Activated CD4-positive, CD25-positive, alpha-beta regulatory T cell treated with anti-CD3 and anti-CD28 coated beads, Interleukin-2, amount 50 U/mL, for 24 hours (primary cell): ENCODE data around the gene SSR4.

Experiments
- ATAC-seq, 2 donors: fragments of 150-1000 bp; cut with Tn5 transposase; one replicate each; pipeline ENCODE4 v1.10.0; 2021; ENCODE audit warnings: mild to moderate bottlenecking in 1 of 2, moderate library complexity in 1 of 2

Gene SSR4

DNA sequence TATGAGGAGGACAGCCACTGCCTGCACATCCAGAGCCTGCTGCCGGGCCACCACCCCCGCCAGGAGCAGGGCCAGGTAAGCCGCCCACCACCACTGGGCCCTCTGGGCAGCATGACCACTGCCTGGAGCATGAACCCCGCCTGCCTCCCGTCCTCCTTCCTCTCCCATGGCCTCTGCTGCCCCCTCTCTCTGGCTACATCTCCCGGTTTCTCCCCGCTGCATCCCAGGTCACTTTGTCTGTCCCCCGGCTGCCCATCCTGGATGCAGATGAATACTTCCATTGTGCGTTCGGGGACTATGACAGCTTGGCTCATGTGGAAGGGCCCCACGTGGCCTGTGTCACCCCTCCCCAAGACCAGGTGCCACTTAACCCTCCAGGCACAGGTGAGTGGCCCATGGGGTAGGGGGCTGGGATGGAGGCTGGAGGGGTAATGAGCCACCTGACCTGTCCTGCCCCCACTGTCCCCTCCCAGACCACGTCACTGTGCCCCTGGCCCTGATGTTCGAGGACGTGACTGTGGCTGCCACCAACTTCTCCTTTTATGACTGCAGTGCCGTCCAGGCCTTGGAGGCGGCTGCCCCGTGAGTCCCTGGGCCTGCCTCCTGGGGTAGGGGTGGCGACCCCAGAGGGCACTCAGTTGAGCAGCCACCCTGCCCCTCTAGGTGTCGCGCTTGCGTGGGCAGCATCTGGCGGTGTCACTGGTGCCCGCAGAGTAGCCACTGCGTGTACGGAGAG, 24.4 kb upstream of the SSR4 start:
- ATAC-seq, result no peak

DNA sequence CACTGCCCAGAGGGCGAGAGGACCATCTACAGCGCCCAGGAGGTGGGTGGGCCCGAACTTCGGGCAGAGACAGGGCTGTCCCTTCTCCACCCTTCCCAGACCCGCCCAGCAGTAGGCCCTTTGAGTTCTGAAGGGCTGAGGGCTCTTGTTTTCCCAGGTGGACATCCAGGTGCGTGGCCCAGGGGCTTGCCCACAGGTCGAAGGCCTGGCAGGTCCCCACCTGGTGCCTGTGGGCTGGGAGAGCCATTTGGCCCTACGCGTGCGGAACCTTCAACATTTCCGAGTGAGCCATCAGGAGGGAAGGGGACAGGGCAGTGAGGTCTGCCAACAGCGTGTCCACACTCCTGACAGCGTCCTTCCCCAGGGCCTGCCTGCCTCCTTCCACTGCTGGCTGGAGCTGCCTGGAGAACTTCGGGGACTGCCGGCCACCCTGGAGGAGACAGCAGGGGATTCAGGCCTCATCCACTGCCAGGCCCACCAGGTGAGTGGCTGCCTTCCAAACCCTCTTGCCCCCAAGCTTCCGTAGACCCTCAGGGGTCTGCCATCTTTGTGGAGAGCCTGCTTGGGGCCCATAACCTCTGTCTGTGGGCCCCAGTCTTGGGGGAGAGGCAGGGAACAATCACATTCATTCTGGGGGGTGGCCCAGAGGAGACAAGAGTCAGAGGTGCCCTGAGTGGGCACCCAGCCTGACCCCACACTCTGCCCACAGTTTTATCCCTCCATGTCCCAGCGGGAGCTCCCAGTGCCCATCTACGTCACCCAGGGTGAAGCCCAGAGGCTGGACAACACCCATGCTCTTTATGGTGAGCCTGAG, 23.7 kb upstream of the SSR4 start:
- ATAC-seq, result no peak

DNA sequence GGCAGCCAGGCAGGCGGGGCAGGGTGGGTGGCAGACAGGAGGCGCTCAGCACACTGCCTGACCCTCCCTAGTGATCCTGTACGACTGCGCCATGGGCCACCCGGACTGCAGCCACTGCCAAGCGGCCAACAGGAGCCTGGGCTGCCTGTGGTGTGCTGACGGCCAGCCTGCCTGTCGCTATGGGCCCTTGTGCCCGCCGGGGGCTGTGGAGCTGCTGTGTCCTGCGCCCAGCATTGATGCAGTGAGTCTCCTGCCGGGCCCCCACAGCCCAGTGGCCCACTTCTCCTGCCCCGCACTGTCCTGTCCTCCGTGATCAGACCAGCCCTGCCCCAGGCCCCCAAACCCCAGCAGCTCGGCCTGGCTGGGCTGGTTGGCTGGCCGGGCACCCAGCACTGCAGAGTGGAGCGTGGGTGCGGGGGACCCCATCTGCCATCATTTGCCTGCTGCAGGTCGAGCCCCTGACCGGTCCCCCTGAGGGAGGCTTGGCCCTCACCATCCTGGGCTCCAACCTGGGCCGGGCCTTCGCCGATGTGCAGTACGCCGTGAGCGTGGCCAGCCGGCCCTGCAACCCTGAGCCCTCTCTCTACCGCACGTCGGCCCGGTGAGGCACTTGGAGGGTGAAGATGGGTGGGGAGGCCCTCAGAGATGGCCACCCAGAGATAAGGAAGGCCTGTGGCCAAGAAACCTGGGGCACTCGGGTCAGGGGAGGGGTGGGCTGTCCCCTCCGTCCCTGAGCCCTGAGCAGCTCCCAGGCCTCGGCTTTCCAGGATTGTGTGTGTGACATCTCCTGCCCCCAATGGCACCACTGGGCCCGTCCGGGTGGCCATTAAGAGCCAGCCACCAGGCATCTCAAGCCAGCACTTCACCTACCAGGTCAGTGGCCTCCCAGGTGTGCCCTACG, 22.8 kb upstream of the SSR4 start:
- no peak for ATAC-seq

DNA sequence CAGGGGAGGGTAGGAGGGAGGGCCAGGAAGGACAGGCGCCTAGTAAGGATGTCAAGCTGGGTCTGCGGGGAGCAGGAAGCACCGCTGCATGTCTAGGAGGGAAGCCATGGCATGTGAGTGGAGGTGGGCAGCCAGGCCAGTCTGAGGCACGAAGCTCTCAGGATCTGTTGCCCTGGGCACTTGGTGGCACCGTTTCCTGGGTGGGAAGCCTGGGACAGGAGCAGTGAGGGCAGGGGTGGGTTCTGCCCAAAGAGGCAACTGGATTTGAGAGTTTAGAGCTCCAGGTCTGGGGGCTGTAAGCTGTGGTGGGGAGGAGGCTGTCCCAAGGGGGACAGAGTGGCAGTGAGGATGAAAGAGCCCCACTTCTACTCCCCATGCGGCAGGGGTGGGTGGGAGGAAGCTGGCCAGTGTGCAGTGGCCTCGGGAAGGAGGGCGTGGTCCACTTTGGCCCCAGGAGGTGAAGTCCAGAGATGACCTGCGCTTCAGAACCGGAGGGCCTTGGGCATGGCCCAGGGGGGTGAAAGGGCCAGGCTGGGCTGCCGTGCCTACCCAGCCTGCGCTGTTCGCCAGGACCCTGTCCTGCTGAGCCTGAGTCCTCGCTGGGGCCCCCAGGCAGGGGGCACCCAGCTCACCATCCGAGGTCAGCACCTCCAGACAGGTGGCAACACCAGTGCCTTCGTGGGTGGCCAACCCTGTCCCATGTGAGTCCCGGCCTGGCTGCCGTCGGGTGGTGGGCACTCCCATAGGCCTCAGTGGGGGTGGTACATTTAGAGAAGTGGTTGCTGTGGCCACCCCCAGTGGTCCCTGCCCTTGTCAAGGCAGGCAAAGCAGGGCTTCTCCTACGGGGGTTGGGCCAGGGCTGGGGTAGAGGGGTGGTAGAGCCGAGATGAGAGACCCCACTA, 21.9 kb upstream of the SSR4 start:
- no peak for ATAC-seq

DNA sequence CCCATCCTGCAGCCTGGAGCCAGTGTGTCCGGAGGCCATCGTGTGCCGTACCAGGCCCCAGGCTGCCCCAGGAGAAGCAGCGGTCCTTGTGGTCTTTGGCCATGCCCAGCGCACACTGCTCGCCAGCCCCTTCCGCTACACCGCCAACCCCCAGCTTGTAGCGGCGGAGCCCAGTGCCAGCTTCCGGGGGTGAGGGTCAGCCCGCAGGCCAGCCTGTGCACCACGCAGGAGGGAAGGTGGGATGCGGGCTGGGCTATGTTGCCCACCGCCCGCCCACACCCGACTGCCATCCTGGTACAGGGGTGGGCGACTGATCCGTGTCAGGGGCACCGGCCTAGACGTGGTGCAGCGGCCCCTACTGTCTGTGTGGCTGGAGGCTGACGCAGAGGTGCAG, 21.3 kb upstream of the SSR4 start:
- ATAC-seq, result no peak

DNA sequence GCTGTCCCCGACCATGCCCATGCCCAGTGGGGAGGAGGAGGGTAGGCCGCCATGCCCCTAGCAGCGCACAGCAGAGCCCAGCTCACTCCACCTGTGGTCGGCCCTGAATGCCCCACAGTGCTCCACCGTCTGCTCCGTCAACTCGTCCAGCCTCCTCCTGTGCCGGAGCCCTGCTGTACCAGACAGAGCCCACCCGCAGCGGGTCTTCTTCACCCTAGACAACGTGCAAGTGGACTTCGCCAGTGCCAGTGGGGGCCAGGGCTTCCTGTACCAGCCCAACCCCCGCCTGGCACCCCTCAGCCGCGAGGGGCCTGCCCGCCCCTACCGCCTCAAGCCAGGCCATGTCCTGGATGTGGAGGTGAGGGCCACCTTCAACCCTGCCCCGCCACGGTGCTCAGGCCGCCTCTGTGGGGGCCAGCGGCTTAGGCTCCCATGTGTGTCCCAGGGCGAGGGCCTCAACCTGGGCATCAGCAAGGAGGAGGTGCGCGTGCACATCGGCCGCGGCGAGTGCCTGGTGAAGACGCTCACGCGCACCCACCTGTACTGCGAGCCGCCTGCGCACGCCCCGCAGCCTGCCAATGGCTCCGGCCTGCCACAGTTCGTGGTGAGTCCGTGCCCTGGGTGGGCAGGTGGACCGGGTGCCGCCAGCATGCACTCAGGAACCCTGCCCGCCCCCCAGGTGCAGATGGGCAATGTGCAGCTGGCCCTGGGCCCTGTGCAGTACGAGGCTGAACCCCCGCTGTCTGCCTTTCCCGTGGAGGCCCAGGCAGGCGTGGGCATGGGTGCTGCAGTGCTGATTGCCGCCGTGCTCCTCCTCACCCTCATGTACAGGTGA, 20.5 kb upstream of the SSR4 start:
- ATAC-seq, result no peak

DNA sequence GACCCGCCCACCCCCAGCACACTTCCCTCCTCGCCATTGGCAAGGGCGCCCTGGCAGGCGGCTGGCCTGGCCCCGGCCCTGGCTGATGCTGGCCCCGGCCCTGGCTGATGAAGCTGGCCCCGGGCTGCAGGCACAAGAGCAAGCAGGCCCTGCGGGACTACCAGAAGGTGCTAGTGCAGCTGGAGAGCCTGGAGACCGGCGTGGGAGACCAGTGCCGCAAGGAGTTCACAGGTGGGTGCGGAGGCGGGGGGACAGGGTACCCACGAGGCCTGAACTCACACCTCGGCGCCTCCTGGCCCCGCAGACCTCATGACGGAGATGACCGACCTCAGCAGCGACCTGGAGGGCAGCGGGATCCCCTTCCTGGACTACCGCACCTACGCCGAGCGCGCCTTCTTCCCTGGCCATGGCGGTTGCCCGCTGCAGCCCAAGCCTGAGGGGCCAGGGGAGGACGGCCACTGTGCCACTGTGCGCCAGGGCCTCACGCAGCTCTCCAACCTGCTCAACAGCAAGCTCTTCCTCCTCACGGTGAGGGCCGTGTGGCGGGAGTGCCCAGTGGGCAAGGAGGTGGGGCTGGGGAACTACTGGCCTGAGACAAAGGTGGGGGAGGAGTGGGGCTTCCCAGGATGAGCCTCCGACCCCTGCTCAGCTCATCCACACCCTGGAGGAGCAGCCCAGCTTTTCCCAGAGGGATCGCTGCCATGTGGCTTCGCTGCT, 19.7 kb upstream of the SSR4 start:
- no peak for ATAC-seq

DNA sequence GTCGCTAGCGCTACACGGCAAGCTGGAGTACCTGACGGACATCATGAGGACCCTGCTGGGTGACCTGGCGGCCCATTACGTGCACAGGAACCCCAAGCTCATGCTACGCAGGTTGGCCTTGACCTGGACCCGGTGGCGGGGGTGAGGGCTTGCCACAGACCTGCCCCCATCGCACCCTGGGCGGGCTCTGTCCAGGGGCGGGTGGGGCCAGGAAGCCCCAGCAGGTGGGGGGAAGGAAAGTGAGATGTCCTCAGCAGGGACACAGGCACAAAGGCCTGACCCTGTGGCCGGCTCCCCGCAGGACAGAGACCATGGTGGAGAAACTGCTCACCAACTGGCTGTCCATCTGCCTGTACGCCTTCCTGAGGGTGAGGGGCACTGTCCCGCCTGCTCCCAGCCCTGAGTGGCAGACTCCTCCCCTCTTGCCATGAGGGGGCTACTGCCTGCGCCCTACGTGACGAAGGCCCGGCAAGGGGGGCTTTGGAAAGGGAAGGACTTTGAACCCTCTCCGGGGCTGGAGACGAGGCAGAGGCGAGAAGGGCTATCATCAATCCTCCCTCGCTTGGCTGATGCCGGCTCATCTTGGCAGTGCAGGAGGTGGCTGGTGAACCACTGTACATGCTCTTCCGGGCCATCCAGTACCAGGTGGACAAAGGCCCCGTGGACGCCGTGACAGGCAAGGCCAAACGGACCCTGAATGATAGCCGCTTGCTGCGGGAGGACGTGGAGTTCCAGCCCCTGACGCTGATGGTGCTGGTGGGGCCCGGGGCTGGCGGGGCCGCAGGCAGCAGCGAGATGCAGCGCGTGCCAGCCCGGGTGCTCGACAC, 19.0 kb upstream of the SSR4 start:
- no peak for ATAC-seq

DNA sequence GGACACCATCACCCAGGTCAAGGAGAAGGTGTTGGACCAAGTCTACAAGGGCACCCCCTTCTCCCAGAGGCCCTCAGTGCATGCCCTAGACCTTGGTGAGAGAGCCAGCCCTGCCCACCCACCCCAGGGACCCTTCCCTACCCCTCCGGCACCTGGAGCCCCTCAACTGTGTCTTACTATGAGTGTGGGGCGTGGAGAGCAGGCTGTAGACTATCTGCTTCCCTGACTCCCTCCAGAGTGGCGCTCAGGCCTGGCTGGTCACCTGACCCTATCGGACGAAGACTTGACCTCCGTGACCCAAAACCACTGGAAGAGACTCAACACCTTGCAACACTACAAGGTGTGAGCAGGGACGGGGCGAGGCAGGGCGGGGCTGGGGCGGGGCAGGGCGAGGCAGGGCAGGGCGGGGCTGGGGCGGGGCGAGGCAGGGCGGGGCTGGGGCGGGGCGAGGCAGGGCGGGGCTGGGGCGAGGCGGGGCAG, 18.3 kb upstream of the SSR4 start:
- no peak for ATAC-seq

DNA sequence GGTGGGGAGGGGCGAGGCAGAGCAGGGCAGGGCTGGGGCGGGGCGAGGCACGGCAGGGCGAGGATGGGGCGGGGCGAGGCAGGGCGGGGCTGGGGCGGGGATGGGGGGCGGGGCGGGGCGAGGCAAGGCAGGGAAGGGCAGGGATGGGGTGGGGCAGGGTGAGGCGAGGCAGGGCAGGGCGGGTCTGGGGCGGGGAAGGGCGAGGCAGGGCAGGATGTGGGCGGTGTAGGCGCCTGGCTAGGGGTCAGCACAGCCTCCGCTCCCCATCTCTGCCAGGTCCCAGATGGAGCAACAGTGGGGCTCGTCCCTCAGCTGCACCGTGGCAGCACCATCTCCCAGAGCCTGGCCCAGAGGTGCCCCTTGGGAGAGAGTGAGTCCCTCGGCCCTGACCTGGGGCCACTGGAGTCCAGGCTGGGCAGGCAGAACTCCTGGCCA, 17.8 kb upstream of the SSR4 start:
- no peak for ATAC-seq

DNA sequence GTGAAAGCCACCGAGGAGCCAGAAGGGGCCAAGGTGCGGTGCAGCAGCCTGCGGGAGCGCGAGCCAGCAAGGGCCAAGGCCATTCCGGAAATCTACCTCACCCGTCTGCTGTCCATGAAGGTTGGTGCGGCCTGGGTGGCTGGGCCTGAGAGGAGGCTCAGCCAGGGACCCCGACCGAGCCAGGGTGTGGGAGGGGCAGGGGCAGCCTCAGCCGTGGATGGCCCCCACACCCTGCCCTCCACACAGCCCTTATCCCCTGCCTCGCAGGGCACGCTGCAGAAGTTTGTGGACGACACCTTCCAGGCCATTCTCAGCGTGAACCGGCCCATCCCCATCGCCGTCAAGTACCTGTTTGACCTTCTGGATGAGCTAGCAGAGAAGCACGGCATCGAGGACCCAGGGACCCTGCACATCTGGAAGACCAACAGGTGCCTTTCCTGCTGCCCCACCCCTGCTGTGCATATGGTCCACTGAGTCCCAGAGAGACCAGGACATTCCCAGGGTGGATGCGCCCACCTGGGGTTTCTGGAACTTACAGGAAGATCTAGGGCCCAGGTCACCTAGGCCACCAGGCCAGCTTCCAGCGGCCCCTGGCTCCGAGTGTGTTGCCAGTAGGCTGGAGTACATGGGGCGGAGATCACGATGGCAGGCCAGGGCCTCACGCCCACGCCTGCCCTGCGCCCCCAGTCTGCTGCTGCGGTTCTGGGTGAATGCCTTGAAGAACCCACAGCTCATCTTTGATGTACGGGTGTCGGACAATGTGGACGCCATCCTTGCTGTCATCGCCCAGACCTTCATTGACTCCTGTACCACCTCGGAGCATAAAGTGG, 17.0 kb upstream of the SSR4 start:
- ATAC-seq, result no peak

DNA sequence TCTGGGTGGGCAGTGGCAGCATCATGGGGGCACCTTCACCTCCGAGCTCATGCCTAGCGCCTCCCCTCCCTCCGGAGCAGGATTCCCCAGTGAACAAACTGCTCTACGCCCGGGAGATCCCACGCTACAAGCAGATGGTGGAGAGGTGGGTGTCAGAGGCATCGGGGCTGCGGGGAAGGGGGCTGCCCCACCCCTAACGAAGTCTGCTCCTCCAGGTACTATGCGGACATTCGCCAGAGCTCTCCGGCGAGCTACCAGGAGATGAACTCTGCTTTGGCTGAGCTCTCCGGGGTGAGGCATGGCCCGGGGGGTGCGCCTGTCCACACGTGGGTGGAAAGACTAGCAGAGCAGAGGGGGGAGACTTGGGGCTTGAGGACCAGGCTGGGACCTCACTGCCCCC, 16.3 kb upstream of the SSR4 start:
- no peak for ATAC-seq

DNA sequence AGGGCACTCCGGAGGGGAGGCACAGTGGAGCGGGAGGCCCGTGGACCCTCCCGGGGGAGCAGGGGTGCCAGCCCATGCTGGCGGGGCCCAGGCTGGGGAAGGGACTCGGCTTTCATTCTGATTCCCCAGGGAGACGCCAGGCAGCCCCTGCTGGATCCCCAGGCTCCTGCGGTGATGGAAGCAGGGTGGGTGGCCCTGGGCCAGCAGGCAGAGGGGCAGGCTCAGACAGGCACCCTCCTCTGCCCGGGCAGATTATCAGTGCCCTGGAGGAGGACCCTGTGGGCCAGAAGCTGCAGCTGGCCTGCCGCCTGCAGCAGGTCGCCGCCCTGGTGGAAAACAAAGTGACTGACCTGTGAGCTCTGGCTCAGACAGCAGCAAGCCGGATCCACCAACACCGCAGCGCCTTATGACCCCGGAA, 15.8 kb upstream of the SSR4 start:
- peak in 1 of 2 donors; percentile 17 for ATAC-seq

DNA sequence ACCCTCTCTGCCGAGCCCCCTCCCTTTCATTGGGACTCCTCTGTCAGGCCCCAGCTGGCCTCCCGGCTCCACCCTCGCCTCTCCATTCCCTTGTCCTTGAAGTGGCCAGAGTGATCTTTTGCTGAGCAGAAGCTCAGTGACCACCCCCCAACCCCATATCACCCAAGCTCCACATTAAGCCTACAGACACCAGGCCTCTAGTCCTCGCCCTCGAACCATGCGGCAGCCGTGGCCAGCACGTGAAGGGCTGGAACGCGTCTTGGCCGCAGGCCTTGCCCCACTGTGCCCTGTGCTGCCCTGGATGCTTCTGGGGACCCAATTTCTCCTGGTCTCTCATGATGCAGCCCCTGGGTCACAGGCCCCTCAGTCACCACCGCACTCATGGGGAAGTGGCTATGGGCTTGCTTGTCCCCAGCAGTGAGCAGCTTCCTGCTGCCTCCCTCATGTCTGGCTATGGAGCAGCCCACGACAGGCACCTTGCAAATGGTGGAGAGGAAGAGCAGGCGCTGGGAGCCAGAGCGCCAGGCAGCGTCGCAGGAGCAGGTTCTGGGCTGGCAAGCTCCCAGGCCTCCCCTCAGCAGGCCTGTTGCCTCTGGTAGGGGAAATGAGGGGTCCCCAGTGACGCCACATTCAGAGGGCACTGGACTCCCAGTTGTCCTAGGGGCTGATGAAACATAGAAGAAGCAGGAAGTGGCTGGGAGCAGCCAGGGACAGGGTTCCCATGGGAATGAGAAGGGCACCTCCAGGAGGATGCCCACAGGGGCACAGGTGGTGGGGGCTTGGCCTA, 14.4 kb upstream of the SSR4 start:
- ATAC-seq, result no peak

DNA sequence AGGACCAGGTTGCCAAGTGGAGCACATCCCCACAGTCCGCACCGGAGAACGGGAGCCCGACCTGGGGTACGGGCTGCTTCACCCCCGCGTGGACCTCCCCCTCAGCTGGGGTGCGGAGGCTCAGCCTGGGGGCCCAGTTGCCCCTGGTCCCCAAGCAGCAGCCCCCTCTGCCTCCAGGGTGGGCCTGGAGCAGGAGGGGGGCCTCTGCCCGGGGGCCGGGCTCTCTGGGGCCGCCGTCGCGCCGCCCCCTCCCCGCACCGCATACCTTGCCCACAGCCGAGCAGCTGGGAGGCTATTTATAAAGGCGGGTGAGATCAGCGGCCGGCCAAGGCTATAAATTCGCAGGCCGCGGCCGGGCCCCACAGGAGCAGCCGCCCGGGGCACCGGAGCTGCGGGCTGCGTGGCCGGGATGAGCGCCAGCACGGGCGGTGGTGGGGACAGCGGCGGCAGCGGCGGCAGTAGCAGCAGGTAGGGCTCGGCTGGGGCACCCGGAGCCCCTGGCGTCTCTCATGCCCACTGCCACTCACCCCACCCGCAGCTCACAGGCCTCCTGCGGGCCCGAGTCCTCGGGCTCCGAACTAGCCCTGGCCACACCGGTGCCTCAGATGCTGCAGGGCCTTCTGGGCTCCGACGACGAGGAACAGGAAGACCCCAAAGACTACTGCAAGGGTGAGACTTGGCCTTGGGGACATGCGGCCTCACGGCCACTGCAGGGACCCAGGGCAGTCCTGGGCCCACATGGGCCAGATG, 13.6 kb upstream of the SSR4 start, which contains the start of gene SRPK3:
Gene SRPK3 (plus strand): TSS at position 364 of the 750 bp plus-strand sequence. CDS start 46 bp downstream, at position 410.
- no peak for ATAC-seq

DNA sequence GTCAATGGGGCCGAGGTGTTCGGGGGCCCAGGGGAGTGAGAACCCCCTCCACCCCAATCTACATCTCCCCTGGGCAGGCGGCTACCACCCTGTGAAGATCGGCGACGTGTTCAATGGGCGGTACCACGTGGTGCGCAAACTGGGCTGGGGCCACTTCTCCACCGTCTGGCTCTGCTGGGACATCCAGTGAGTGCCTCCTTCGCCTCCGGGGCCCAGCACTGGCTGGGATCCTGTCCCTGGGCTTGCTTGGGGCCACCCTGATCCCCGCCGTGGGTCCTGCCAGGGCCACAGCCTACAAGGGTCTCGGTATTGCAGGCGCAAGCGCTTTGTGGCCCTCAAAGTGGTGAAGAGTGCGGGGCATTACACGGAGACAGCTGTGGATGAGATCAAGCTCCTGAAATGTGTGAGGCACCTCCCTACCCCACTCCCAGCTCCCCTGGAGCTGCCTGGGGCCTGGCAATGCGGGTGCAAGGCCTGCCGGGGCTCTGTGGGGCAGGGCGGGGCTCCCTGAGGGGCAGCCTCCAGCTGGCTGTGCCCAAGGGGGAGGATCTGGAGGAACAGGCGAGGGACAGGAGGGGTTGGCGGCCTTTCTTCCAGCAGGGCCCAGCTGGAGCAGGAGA, 12.9 kb upstream of the SSR4 start:
- no peak for ATAC-seq
